Gastroesophageal sphincter (tissue), 4 donors: Measurements from ENCODE around the gene COX19. TPM values are rescaled to one million over a fixed set of nuclear protein-coding genes. Genes with fewer than 3 reads are reported as not detected.
"Not testable (repeated sequence)": the region's sequence is repeated elsewhere in the genome, so short reads cannot be mapped to it uniquely, and the experiment has no call there.

Source experiments
- ATAC-seq: fragments of 150-250 bp; one replicate; pipeline ENCODE4 v1.9.1; 2016; ENCODE audit warnings: mild to moderate bottlenecking, moderate library complexity
- H3K27ac ChIP-seq, 4 donors: fragments of 200-600 bp; sonication (generic) in 3 of 4; 1 replicate in 3 of 4; 2 replicates in 1 of 4; pipeline ENCODE4 v1.5.1; 2016 to 2019
- H3K27me3 ChIP-seq: fragments of 200-600 bp; sonication (generic); one replicate; pipeline ENCODE4 v1.5.1; 2019
- H3K36me3 ChIP-seq, 2 donors: fragments of 200-600 bp; sonication (generic); one replicate each; pipeline ENCODE4 v1.5.1; 2019; ENCODE audit warnings: control low read depth in 1 of 2
- H3K4me1 ChIP-seq, 3 donors: fragments of 200-600 bp; sonication (generic); 1 replicate in 2 of 3; 2 replicates in 1 of 3; pipeline ENCODE4 v1.5.1; 2016 to 2019; ENCODE audit warnings: control low read depth in 2 of 3
- H3K4me3 ChIP-seq, 2 donors: fragments of 200-600 bp; sonication (generic); one replicate each; pipeline ENCODE4 v1.5.1; 2019; ENCODE audit warnings: mild to moderate bottlenecking in 1 of 2, moderate library complexity in 1 of 2
- H3K9me3 ChIP-seq, 3 donors: fragments of 200-600 bp; sonication (generic); one replicate each; pipeline ENCODE4 v1.5.1; 2017 to 2019; ENCODE audit warnings: control low read depth in 2 of 3
- EP300 ChIP-seq: sonication (generic); formaldehyde crosslinking; IDR thresholded peaks from one replicate; pipeline ENCODE4 v1.6.1; 2017; ENCODE audit warnings: antibody characterized with exemption, mild to moderate bottlenecking
- POLR2A ChIP-seq, 2 donors: fragments of 450-650 bp; IDR thresholded peaks; one replicate each; pipeline ENCODE4 v1.6.1; 2017; ENCODE audit warnings: antibody characterized with exemption in 2 of 2, mild to moderate bottlenecking in 2 of 2, moderate library complexity in 1 of 2
- POLR2AphosphoS5 ChIP-seq: sonication (generic); formaldehyde crosslinking; IDR thresholded peaks from one replicate; pipeline ENCODE4 v1.6.1; 2017; ENCODE audit warnings: antibody characterized with exemption
- WGBS, 2 donors: methylation state at CpG; one replicate each; pipeline ENCODE4 v1.1.5; 2018; ENCODE audit warnings: low coverage in 1 of 2; 5-methylcytosine and 5-hydroxymethylcytosine counted together
- total RNA-seq, 4 donors: library from RNA; depleted of rRNA; stranded (reverse); fragments of >200 nt; gene quantifications; one replicate each; pipeline ENCODE4 v1.1.0, GENCODE V29; 2016
- TF ChIP-seq, protein P1 (sequence below), 4 experiments: fragments of 200-600 bp in 2 of 4; fragments of 450-650 bp in 2 of 4; sonication (generic) in 1 of 4; IDR thresholded peaks; one replicate each; pipeline ENCODE4 v1.5.1; 2017 to 2019; ENCODE audit warnings: antibody characterized with exemption in 4 of 4, mild to moderate bottlenecking in 2 of 4, moderate library complexity in 2 of 4

COX19 gene
- total RNA-seq, 4 donors from 2014 or later: 6.0 to 16.7 (median 12.0) TPM

GRCh38 chr7:925601-926000 is 49.7 kb downstream of the COX19 start:
- H3K4me3 ChIP-seq: no peak overlapping the region
- 72% methylated on average over 7 of the region's 18 CpGs; no CpG with 5 or more reads in 1 of the 2 donors for WGBS, 2 donors
- H3K9me3 ChIP-seq: no peaks in the 10 kb centered on the region
- TF ChIP-seq POLR2AphosphoS5 (no peak), EP300 (no peak), POLR2A (IDR thresholded peaks at IDR 0.05) (no peak)
- TF ChIP-seq, protein P1, sequence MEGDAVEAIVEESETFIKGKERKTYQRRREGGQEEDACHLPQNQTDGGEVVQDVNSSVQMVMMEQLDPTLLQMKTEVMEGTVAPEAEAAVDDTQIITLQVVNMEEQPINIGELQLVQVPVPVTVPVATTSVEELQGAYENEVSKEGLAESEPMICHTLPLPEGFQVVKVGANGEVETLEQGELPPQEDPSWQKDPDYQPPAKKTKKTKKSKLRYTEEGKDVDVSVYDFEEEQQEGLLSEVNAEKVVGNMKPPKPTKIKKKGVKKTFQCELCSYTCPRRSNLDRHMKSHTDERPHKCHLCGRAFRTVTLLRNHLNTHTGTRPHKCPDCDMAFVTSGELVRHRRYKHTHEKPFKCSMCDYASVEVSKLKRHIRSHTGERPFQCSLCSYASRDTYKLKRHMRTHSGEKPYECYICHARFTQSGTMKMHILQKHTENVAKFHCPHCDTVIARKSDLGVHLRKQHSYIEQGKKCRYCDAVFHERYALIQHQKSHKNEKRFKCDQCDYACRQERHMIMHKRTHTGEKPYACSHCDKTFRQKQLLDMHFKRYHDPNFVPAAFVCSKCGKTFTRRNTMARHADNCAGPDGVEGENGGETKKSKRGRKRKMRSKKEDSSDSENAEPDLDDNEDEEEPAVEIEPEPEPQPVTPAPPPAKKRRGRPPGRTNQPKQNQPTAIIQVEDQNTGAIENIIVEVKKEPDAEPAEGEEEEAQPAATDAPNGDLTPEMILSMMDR (IDR thresholded peaks at IDR 0.05): no peak
- peak overlapping the region in 3 of 4 donors; percentile 41 to 81 (median 77) for H3K27ac ChIP-seq
- no peaks in the 10 kb centered on the region for H3K27me3 ChIP-seq
- no peaks in the 10 kb centered on the region for H3K36me3 ChIP-seq
- H3K4me1 ChIP-seq: peaks cover 0 to 75% (median 2%) of the 10 kb centered on the region in 3 donors
- no peak for ATAC-seq

- H3K36me3 ChIP-seq: no peaks in the 10 kb centered on the region
- no peak for ATAC-seq
- 28 to 41% methylated on average over 6 to 9 of the region's 24 CpGs for WGBS, 2 donors
- peak overlapping the region in 2 of 4 donors; percentile 19 to 77 for H3K27ac ChIP-seq
- H3K4me1 ChIP-seq: peaks cover 0 to 75% (median 2%) of the 10 kb centered on the region in 3 donors
- no peak overlapping the region for H3K4me3 ChIP-seq
- TF ChIP-seq, protein P1 (IDR thresholded peaks at IDR 0.05): no peak
- no peak for TF ChIP-seq EP300
- no peak for TF ChIP-seq POLR2AphosphoS5
- no peak for TF ChIP-seq POLR2A (IDR thresholded peaks at IDR 0.05)
- no peaks in the 10 kb centered on the region for H3K9me3 ChIP-seq
- H3K27me3 ChIP-seq: no peaks in the 10 kb centered on the region
These were observed 50.7 kb downstream of the COX19 start for GRCh38 chr7:924541-925231.

GRCh38 chr7:924042-924441 is 51.3 kb downstream of the COX19 start:
- ATAC-seq, H3K36me3 ChIP-seq, H3K4me3 ChIP-seq, H3K27me3 ChIP-seq, H3K9me3 ChIP-seq: not testable (repeated sequence)
- H3K27ac ChIP-seq: peak overlapping the region in 1 of 4 donors; percentile 73
- WGBS, 2 donors: 85% methylated on average over 4 of the region's 25 CpGs; no CpG with 5 or more reads in 1 of the 2 donors
- H3K4me1 ChIP-seq: peaks cover 0 to 71% (median 2%) of the 10 kb centered on the region in 3 donors

DNA sequence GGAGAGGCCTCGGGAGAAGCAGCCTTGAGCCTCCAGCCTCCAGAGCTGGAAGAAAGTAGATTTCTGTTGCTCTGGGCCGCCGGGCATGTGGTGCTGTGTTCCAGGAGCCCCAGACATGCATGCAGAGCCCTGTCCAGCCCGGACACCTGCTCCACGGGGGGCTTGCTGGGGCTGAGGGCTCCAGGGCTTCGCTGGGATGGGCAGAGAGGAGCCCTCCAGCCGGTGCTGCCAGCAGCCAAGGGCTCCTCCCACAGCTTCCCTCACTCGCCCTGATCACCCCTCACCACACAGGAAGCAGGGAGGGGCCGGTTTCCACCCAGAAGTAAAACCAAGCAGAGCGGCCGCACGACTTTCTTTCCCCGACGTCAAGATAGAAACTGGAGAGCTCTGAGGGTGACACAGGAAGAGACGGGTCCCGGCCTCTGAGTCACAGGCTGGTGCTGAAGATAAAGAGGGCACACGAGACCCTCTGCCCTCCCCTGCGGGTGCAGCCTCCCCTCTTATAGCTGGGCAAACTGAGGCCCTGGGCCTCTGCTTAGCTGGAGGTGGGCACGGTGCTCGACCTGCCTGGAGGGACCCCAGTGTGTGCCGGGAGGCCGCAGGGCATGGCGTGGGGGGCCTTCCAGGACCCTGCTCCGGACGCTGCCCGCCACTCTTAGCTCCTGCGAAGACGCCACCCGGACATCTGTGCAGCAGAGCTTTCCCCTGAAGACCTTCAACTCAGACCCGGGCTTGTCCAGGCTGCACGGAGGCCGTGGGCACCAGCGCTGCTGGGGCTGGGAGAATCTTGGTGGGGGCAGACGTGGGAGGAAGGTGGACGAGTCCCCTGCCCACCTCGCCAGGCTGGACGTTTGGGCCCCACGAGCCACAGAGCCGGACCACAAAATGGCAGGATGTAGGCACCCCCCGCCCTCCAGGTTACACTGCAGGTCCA is 52.0 kb downstream of the COX19 start:
- no peaks in the 10 kb centered on the region for H3K27me3 ChIP-seq
- H3K4me1 ChIP-seq: peaks cover 0 to 64% (median 2%) of the 10 kb centered on the region in 3 donors
- H3K27ac ChIP-seq: peak overlapping the region in 3 of 4 donors; percentile 31 to 73 (median 38)
- WGBS, 2 donors: 60% methylated on average over 1 of the region's 40 CpGs; no CpG with 5 or more reads in 1 of the 2 donors
- TF ChIP-seq, protein P1 (IDR thresholded peaks at IDR 0.05): no peak
- TF ChIP-seq POLR2A (IDR thresholded peaks at IDR 0.05): no peak
- no peak for TF ChIP-seq EP300
- no peaks in the 10 kb centered on the region for H3K9me3 ChIP-seq
- peak overlapping the region in 1 of 2 donors; percentile 1 for H3K4me3 ChIP-seq
- peaks cover 0 to 6% of the 10 kb centered on the region in 2 donors for H3K36me3 ChIP-seq
- peak; percentile 46 for ATAC-seq

DNA sequence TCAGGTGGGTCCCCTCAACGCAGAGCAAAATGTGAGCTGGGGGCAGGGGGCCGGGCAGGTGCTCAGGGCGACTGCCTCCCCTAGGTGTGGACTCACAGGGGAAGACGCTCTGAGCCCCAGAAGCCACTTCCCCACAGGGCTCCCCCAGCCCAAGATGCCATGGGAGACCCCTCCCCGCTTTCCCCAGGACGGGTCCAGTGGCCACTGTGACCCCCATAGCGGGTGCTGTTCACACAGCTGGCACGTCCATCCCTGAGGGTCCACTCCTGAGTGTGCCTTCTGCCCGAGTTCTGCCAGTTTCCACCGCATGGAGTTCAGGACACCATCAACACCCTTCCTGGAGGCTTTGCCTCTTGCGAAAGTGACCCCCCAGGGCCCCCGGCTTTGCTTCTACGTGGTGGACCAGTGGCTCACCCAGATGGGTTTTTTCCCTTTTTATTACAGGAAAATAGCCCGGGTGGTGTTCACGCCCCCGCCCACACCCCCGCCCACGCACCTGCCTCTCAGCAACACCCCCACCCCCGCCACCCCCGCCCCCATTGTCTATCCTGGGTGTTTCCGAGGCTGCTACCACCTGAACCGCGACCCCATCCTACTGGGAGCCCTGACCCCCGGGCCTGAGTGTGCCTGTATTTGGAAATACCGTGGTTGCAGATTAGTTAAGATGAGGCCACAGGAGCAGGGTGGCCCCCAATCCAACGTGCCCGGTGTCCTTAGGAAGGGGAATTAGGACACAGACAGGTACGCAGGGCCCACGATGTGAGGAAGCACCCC is 52.8 kb downstream of the COX19 start:
- no peaks in the 10 kb centered on the region for H3K27me3 ChIP-seq
- TF ChIP-seq POLR2AphosphoS5: no peak
- TF ChIP-seq, protein P1 (IDR thresholded peaks at IDR 0.05): no peak
- TF ChIP-seq POLR2A (IDR thresholded peaks at IDR 0.05): no peak
- no peak for TF ChIP-seq EP300
- H3K9me3 ChIP-seq: no peaks in the 10 kb centered on the region
- 73 to 88% methylated on average over 3 to 7 of the region's 29 CpGs for WGBS, 2 donors
- peak overlapping the region in 2 of 4 donors; percentile 31 to 73 for H3K27ac ChIP-seq
- H3K4me3 ChIP-seq: peak overlapping the region in 1 of 2 donors; percentile 1
- peaks cover 0 to 59% (median 2%) of the 10 kb centered on the region in 3 donors for H3K4me1 ChIP-seq
- ATAC-seq: no peak
- H3K36me3 ChIP-seq: peaks cover 0 to 6% of the 10 kb centered on the region in 2 donors
